GM12891 (cell line): ENCODE measurements around the gene XRCC3.

Experiments used
- PAX5 ChIP-seq: IDR thresholded peaks from 2 replicates; pipeline ENCODE4 v1.6.1; 2011; ENCODE audit warnings: low read length, moderate library complexity, mild to moderate bottlenecking; ENCODE audit not compliant: insufficient read depth, severe bottlenecking
- POLR2A ChIP-seq: IDR thresholded peaks from 2 replicates; pipeline ENCODE4 v1.6.1; 2011; ENCODE audit warnings: low read depth, low read length, control low read depth
- POLR2AphosphoS5 ChIP-seq: IDR thresholded peaks from 2 replicates; pipeline ENCODE4 v1.6.1; 2011; ENCODE audit warnings: low read depth, low read length, control low read depth
- SPI1 ChIP-seq: IDR thresholded peaks from 2 replicates; pipeline ENCODE4 v1.6.1; 2011; ENCODE audit warnings: low read depth, low read length, control low read depth
- TAF1 ChIP-seq: IDR thresholded peaks from 2 replicates; pipeline ENCODE4 v1.6.1; 2011; ENCODE audit warnings: low read depth, low read length, control low read depth

DNA sequence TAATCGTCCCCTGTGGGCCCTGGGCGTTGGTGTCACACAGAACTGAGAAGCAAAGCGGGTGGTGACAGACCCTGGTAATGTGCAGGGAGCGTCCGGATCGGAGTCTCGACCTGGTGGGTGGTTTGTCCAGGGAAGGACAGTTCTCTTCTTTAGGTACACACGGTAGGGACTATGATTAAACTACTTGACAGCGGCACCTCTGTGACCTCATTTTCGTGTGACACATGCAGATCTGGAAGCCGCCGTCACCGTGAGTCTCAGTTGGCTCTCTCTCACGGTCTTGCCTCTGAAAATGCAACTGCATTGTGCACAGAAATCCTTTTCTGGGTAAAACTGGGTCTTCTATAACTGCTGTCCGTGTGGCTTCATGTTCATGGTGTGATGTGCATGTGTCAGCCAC is 32.1 kb downstream of the XRCC3 start:
- TF ChIP-seq SPI1 (no peak), POLR2AphosphoS5 (no peak), POLR2A (no peak), TAF1 (no peak), PAX5 (no peak)
